PFSK-1 (cell line): Measurements from ENCODE around the gene GPR22.

ENCODE experiments used
- POLR2AphosphoS5 ChIP-seq: IDR thresholded peaks from 2 replicates; pipeline ENCODE4 v1.6.1; 2012; ENCODE audit warnings: low read depth, mild to moderate bottlenecking, control low read depth, low read length, moderate library complexity
- REST ChIP-seq, 2 experiments: IDR thresholded peaks; 2 replicates each; pipeline versions ENCODE4 v1.6.1 to v1.8.0; 2011 to 2012; ENCODE audit warnings: low read depth in 2 of 2, low read length in 2 of 2, control low read depth in 1 of 2, inconsistent platforms in 1 of 2, mild to moderate bottlenecking in 1 of 2, moderate library complexity in 1 of 2; ENCODE audit not compliant: insufficient read depth in 1 of 2
- SIN3A ChIP-seq: IDR thresholded peaks from 2 replicates; pipeline ENCODE4 v1.6.1; 2012; ENCODE audit warnings: mild to moderate bottlenecking, low read length, moderate library complexity, borderline replicate concordance; ENCODE audit not compliant: insufficient read depth
- TAF1 ChIP-seq: IDR thresholded peaks from 2 replicates; pipeline ENCODE4 v1.6.1; 2012; ENCODE audit warnings: low read length, control low read depth, borderline replicate concordance; ENCODE audit not compliant: insufficient read depth

GRCh38 chr7:107494315-107494751 lies 24.5 kb downstream of the GPR22 start:
- TF ChIP-seq POLR2AphosphoS5 (no peak), SIN3A (no peak), REST (IDR thresholded peaks at IDR 0.05; ENCODE audit: insufficient read depth in 1 of 2, low read depth in 2 of 2, low read length in 2 of 2) (no peak), TAF1 (no peak)
